ENCODE measurements around the gene CHCHD6.
A peak's percentile ranks its signal among the peaks of the same experiment; 100 is the strongest.

The CHCHD6 gene

DNA sequence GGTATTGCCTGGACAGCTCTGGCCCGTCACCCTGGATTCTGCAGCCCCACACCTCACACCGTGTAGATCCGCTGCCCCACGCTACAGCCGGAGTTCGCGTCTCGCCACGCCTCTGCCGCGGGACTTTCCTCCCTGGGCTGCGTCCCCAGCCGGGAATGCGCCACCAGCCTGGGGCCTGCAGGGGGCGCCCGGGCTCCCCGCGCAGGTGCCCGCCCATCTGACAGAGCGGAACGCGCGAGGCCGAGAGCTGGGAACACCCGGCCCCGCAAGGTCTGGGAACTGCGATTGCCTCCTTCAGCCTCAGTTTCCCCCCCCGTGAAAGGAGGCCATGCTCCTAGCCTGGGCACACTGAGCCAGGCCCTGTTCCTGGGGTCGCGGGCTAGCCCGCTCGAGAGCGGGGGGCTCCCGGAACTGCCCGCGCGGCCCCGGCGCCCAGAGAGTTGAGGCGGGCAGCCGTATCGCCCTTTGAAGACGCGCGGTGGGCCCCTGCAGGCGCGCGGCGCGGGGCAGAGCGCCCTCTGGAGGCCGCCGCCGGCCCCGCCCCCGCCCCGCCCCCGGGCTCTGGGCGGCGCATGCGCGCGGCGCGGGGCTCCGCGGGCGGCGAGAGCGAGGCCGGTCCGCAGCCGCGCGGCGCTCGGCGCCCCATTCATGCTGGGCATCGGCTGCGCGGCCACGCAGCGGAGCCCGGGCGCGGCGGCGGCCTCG is 278.6 kb downstream of the CHCHD6 start, which contains the start of gene PLXNA1:
TSS of gene PLXNA1 (plus strand) at position 645 of the 705 bp plus-strand sequence. CDS start 5,479 bp downstream, outside the sequence.
- TF ChIP-seq, protein P1, sequence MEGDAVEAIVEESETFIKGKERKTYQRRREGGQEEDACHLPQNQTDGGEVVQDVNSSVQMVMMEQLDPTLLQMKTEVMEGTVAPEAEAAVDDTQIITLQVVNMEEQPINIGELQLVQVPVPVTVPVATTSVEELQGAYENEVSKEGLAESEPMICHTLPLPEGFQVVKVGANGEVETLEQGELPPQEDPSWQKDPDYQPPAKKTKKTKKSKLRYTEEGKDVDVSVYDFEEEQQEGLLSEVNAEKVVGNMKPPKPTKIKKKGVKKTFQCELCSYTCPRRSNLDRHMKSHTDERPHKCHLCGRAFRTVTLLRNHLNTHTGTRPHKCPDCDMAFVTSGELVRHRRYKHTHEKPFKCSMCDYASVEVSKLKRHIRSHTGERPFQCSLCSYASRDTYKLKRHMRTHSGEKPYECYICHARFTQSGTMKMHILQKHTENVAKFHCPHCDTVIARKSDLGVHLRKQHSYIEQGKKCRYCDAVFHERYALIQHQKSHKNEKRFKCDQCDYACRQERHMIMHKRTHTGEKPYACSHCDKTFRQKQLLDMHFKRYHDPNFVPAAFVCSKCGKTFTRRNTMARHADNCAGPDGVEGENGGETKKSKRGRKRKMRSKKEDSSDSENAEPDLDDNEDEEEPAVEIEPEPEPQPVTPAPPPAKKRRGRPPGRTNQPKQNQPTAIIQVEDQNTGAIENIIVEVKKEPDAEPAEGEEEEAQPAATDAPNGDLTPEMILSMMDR (IDR thresholded peaks at IDR 0.05), result peak; percentile 98
- no peak for TF ChIP-seq ZFX (IDR thresholded peaks at IDR 0.05; ENCODE audit: borderline replicate concordance)
- peak within 1 kb of the TSS; percentile 41 for H3K27ac ChIP-seq

DNA sequence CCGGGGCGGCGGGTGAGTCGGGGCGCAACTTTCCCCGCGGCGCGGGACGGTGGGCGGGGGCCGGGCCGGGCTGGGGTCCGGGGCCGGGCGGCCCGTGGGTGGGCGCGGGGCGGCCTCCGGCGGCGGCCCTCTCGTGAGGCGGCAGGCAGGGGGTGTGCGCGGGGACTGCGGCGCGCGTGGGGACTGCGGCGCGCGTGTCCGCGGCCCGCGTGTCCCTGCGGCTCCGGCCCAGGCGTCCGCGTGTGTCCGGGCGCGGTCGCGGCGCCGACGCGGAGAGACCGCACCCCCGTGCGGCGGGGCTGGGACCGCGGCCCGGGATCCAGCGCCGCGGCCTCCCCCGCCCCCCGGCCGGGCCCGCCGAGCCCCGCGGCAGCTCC is 279.2 kb downstream of the CHCHD6 start:
- H3K27ac ChIP-seq, result peak overlapping the region; percentile 41
- TF ChIP-seq ZFX (IDR thresholded peaks at IDR 0.05; ENCODE audit: borderline replicate concordance), result no peak
- TF ChIP-seq, protein P1 (IDR thresholded peaks at IDR 0.05), result no peak

DNA sequence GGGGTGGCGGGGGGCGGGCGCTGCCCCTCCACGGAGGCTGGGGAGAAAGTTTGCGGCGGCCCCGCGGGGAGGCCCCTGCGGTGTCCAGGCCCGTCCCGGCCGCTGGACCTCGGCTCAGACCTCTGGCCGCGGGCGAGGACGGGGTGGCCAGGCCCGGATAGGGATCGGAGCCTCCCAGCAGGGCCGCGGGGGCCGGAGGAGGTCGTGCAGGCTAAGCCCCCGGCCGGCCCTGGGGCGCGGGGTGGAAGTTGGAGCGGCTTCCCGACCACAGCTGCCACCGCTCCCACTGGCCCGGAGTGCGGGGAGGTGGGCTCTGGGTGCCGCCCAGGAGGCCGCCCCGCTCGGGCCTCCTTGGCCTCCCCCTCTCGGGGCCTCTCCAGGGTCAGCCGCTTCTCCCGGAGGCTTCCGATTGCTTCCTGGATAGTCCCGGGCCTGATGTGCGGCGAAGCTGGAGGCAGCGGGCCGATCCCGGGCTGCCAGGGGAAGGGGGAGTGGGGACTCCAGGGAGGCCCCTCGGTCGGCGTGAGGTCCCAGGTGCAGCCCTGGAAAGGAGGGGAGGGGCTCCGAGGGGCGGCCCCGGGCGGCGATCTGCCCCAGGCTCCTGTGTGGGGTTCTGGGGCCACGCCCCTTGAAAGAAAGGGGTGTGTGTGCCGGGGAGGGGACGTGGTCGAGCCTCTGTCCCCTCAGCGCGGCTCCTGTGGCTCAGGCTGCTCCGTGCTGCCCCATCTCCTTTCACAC is 279.8 kb downstream of the CHCHD6 start:
- TF ChIP-seq, protein P1 (IDR thresholded peaks at IDR 0.05), result no peak
- TF ChIP-seq ZFX (IDR thresholded peaks at IDR 0.05; ENCODE audit: borderline replicate concordance), result no peak
- peak overlapping the region; percentile 41 for H3K27ac ChIP-seq

DNA sequence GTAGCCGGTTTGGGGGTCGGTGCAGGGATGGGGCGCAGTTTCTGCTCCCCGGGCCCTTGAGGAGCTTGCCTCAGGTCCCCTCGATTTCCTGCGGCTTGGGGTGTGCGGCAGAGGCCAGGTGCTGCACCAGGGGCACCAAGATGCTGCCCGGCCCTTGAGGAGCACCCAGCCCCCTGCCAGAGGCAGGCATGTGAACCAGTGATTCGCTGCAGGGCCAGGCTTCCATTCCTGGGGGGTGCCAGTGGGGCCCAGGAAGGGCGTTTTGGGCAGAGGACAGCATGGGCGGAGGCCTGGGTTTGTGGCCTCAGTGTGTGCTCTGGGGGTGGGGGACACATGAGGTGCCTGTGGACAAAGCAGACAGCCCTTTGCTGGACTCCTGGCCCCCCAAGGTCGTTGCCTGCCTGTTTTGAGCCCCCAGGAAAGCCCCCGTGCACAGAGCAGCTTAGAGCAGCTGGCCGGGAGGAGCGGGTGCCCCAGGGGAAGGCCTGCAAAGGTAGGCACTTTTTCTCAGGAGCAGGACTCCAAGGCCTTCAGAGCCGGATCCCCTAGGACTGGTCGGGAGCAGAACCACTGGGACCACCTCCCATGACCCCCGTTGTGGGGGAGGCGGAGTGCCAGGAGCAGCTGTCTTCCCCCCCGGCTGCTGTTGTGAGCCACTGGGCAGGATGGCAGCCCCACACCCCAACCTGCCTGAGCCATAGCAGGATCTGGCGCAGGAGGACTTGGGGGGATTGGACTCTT is 280.5 kb downstream of the CHCHD6 start:
- no peak for TF ChIP-seq ZFX (IDR thresholded peaks at IDR 0.05; ENCODE audit: borderline replicate concordance)
- TF ChIP-seq, protein P1 (IDR thresholded peaks at IDR 0.05), result no peak
- no peak overlapping the region for H3K27ac ChIP-seq

DNA sequence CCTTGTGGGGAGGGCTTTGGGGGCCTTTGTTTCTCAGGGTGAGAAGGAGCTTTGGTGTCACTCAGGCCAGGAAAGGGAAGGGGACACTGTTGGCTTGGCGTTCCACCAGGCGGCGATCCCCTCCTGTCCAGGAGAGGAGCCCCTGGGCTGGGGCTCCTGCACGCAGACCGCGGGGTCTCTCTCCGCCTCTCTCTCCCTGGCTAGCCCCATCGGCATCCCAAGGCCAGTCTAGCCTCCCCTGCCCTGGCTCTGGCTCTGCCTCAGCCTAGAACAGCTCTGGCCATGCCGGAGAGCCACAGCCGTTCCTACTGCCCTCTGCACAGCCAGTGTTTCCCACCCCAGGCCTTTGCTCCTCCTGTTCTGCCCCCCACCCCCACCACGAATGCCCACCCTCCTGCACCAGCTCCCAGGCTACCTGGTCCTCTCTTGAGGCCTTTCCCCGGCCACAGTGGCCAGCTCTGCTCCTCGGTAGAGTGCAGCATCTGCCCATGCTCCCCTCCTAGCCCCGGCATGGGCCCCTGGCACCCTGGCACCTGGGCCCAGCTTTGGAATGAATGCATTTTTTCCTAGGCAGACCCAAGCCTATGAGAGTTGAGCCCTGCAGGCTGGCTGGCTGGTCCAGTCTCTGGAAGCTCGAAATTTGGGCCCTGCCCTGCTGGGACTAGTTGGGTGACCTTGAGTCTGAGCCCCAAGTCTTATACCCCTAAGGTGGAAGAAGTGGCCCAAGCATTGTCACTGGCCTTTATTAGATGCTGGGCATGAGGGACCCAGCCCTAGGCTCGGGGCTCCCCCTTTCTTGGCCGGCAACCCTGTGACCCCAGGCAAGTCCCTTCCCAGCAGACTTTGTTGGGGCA is 281.3 kb downstream of the CHCHD6 start:
- TF ChIP-seq ZFX (IDR thresholded peaks at IDR 0.05; ENCODE audit: borderline replicate concordance), result no peak
- TF ChIP-seq, protein P1 (IDR thresholded peaks at IDR 0.05), result no peak
- H3K27ac ChIP-seq, result no peak overlapping the region

DNA sequence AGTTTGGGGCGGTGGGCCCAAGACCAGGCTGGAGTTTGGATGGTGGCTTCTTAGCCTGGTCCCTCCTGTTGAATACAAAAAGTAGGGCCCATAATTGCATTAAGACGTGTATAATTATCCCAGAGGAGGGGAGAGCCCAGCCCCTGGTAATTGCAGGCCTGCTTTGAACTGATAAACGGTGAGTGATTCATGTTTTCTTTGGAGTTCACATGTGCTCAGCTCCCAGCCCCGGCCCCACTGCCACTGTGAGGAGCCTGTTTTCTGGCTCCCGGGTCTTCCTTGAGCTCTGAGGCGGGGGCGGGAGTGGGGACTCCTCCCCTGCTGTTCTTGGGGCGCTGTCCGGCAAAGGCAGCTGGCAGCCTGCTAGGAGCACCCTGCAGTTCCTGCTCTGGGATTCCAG is 282.0 kb downstream of the CHCHD6 start:
- no peak overlapping the region for H3K27ac ChIP-seq

More for the DNA sequence above, 282.0 kb downstream of the CHCHD6 start:
- TF ChIP-seq ZFX (IDR thresholded peaks at IDR 0.05; ENCODE audit: borderline replicate concordance), result no peak
- TF ChIP-seq, protein P1 (IDR thresholded peaks at IDR 0.05), result no peak
